ENCODE data around the gene CMIP.

- TF ChIP-seq TEAD4 (IDR thresholded peaks at IDR 0.05) (no peak), EGR1 (IDR thresholded peaks at IDR 0.05) (no peak), MAX (IDR thresholded peaks at IDR 0.05) (no peak), YY1 (IDR thresholded peaks at IDR 0.05; ENCODE audit: low read depth) (no peak), RAD21 (IDR thresholded peaks at IDR 0.05; ENCODE audit: low read depth) (no peak), ZBTB7A (IDR thresholded peaks at IDR 0.05; ENCODE audit: low read depth) (no peak), CEBPB (IDR thresholded peaks at IDR 0.05) (no peak)
- TF ChIP-seq, protein P1, sequence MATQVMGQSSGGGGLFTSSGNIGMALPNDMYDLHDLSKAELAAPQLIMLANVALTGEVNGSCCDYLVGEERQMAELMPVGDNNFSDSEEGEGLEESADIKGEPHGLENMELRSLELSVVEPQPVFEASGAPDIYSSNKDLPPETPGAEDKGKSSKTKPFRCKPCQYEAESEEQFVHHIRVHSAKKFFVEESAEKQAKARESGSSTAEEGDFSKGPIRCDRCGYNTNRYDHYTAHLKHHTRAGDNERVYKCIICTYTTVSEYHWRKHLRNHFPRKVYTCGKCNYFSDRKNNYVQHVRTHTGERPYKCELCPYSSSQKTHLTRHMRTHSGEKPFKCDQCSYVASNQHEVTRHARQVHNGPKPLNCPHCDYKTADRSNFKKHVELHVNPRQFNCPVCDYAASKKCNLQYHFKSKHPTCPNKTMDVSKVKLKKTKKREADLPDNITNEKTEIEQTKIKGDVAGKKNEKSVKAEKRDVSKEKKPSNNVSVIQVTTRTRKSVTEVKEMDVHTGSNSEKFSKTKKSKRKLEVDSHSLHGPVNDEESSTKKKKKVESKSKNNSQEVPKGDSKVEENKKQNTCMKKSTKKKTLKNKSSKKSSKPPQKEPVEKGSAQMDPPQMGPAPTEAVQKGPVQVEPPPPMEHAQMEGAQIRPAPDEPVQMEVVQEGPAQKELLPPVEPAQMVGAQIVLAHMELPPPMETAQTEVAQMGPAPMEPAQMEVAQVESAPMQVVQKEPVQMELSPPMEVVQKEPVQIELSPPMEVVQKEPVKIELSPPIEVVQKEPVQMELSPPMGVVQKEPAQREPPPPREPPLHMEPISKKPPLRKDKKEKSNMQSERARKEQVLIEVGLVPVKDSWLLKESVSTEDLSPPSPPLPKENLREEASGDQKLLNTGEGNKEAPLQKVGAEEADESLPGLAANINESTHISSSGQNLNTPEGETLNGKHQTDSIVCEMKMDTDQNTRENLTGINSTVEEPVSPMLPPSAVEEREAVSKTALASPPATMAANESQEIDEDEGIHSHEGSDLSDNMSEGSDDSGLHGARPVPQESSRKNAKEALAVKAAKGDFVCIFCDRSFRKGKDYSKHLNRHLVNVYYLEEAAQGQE (IDR thresholded peaks at IDR 0.05; ENCODE audit: low read depth): no peak
These were observed 176.9 kb downstream of the CMIP start for GRCh38 chr16:81621496-81621895.
